Endothelial cell of umbilical vein (primary cell): ENCODE measurements around the gene KCTD5. TPM values are rescaled to one million over a fixed set of nuclear protein-coding genes. Genes with fewer than 3 reads are reported as not detected.

Experiments
- BruUV-seq: library from RNA; stranded (reverse); fragments of 400-500 nt; replicated peaks from 2 replicates; lab custom pipeline; 2021; lab: Mats Ljungman, UMichigan
- CTCF ChIA-PET: fragments of 300-600, 350-600 bp; sonication (Branson Sonifier 250); formaldehyde crosslinking; loops from one replicate; lab custom pipeline; 2021; ENCODE audit warnings: antibody characterized with exemption, inconsistent platforms; lab: Charles Lee
- POLR2A ChIA-PET: fragments of 300-600, 350-600 bp; sonication (Branson Sonifier 250); formaldehyde crosslinking; loops from one replicate; lab custom pipeline; 2021; ENCODE audit warnings: antibody characterized with exemption, inconsistent platforms; lab: Charles Lee
- DNase-seq: peaks from one replicate; pipeline ENCODE4 v3.0.0-alpha.2; 2011; ENCODE audit warnings: low read depth, low spot score
- FAIRE-seq: peaks from 2 replicates; lab custom pipeline; 2011; peaks lifted over from hg19 to GRCh38; lab: Jason Lieb, UNC
- H2AFZ ChIP-seq: 2 replicates; pipeline ENCODE4 v1.6.0; 2012; ENCODE audit warnings: low read depth, low read length, control low read depth, inconsistent platforms
- H3K27ac ChIP-seq: 2 replicates; pipeline ENCODE4 v1.5.1; 2011; ENCODE audit warnings: low read depth, mild to moderate bottlenecking, control low read depth, low read length, moderate library complexity; ENCODE audit not compliant: insufficient read depth
- H3K27me3 ChIP-seq, 2 experiments: 2 replicates each; pipeline versions ENCODE4 v1.6.0 to v1.6.1; 2011; ENCODE audit warnings: low read length in 2 of 2, mixed read lengths in 1 of 2; ENCODE audit not compliant: control insufficient read depth in 2 of 2, insufficient read depth in 2 of 2
- H3K36me3 ChIP-seq, 2 experiments: 2 replicates in 1 of 2; 3 replicates in 1 of 2; pipeline ENCODE4 v1.5.1; 2011; ENCODE audit warnings: low read length in 2 of 2, mild to moderate bottlenecking in 1 of 2, moderate library complexity in 1 of 2; ENCODE audit not compliant: control insufficient read depth in 2 of 2, insufficient read depth in 2 of 2; ENCODE audit errors: extremely low read depth in 1 of 2
- H3K4me1 ChIP-seq: 3 replicates; pipeline ENCODE4 v1.5.1; 2011; ENCODE audit warnings: mild to moderate bottlenecking, low read length; ENCODE audit not compliant: control insufficient read depth, insufficient read depth; ENCODE audit errors: extremely low read depth
- H3K4me2 ChIP-seq: 2 replicates; pipeline ENCODE4 v1.6.1; 2011; ENCODE audit warnings: low read length, control low read depth, mixed read lengths; ENCODE audit not compliant: insufficient read depth
- H3K4me3 ChIP-seq, 3 experiments: fragments of 200-600 bp in 1 of 3; sonication (generic), shearing (Covaris generic) in 1 of 3; replicated peaks in 1 of 3; 2 replicates each; pipeline ENCODE4 v1.5.1; 2011 to 2016; ENCODE audit warnings: control low read depth in 3 of 3, low read length in 3 of 3, mild to moderate bottlenecking in 2 of 3, inconsistent platforms in 1 of 3, low read depth in 1 of 3, moderate library complexity in 1 of 3; ENCODE audit not compliant: insufficient read depth in 1 of 3
- H3K79me2 ChIP-seq: 2 replicates; pipeline ENCODE4 v1.6.0; 2012; ENCODE audit warnings: low read length, inconsistent platforms; ENCODE audit not compliant: control insufficient read depth, insufficient read depth
- H3K9ac ChIP-seq: replicated peaks from 2 replicates; pipeline ENCODE3; 2011; ENCODE audit warnings: low read length, control low read depth; ENCODE audit not compliant: insufficient read depth; ENCODE audit errors: extremely low read depth
- H3K9me1 ChIP-seq: replicated peaks from 3 replicates; pipeline ENCODE4 v1.6.0; 2011; ENCODE audit warnings: mild to moderate bottlenecking, low read length; ENCODE audit not compliant: control insufficient read depth, insufficient read depth; ENCODE audit errors: extremely low read depth
- H3K9me3 ChIP-seq: replicated peaks from 2 replicates; pipeline ENCODE4 v1.5.1; 2012; ENCODE audit warnings: low read length, inconsistent platforms; ENCODE audit not compliant: control insufficient read depth, insufficient read depth
- H4K20me1 ChIP-seq: replicated peaks from 2 replicates; pipeline ENCODE3; 2011; ENCODE audit warnings: mild to moderate bottlenecking, low read length; ENCODE audit not compliant: control insufficient read depth, insufficient read depth; ENCODE audit errors: extremely low read depth
- EZH2 ChIP-seq: IDR thresholded peaks from 2 replicates; pipeline ENCODE4 v1.6.1; 2012; ENCODE audit warnings: borderline replicate concordance, low read depth, mild to moderate bottlenecking, moderate library complexity, low read length, inconsistent platforms; ENCODE audit not compliant: severe bottlenecking
- FOS ChIP-seq: IDR thresholded peaks from 2 replicates; pipeline ENCODE4 v1.6.1; 2011; ENCODE audit warnings: mild to moderate bottlenecking, low read length, moderate library complexity, borderline replicate concordance; ENCODE audit not compliant: insufficient read depth
- GATA2 ChIP-seq: IDR thresholded peaks from 2 replicates; pipeline ENCODE4 v1.7.0; 2011; ENCODE audit warnings: low read depth, mild to moderate bottlenecking, moderate library complexity, mixed read lengths, low read length; ENCODE audit not compliant: insufficient read length, insufficient read depth
- JUN ChIP-seq: IDR thresholded peaks from 2 replicates; pipeline ENCODE4 v1.6.1; 2011; ENCODE audit warnings: borderline replicate concordance, low read depth; ENCODE audit not compliant: insufficient read length, insufficient read depth
- MYC ChIP-seq: IDR thresholded peaks from one replicate; pipeline ENCODE4 v1.6.1; 2011; ENCODE audit warnings: mild to moderate bottlenecking, low read depth, low read length
- POLR2A ChIP-seq: IDR thresholded peaks from 2 replicates; pipeline ENCODE4 v1.6.1; 2012; ENCODE audit warnings: low read depth, mild to moderate bottlenecking, control low read depth, low read length
- POLR2AphosphoS5 ChIP-seq: IDR thresholded peaks from 2 replicates; pipeline ENCODE4 v1.6.1; 2012; ENCODE audit warnings: low read depth, mild to moderate bottlenecking, control low read depth, low read length, moderate library complexity; ENCODE audit not compliant: insufficient read depth
- dilution Hi-C: fragments of 300-500 bp; cut with MboI; formaldehyde crosslinking; loops from one replicate; pipeline ENCODE4 v1.15.0; 2019; ENCODE audit warnings: low sequenced_read_pairs; ENCODE audit not compliant: extremely low pct_ligation_motif_present
- intact Hi-C: fragments of 100-400 bp; cut with micrococcal nuclease; formaldehyde crosslinking; loops from one replicate; pipeline ENCODE4 v1.10.0; 2022
- polyA plus RNA-seq, 4 experiments: library from polyadenylated mRNA; depleted of rRNA in 3 of 4; stranded (reverse) in 3 of 4; unstranded in 1 of 4; fragments of >200 nt; gene quantifications; 2 replicates each; pipeline versions ENCODE4 v1.2.1 to v1.2.3, GENCODE V29; 2011 to 2012; ENCODE audit warnings: missing spikeins in 1 of 4
- total RNA-seq: library from RNA; stranded (reverse); gene quantifications from 2 replicates; pipeline ENCODE4 v1.2.3, GENCODE V29; 2021
- TF ChIP-seq, protein P1 (sequence below), 2 donors: IDR thresholded peaks; 1 replicate in 1 of 2; 2 replicates in 1 of 2; pipeline ENCODE4 v1.5.1; 2011; ENCODE audit warnings: low read length in 2 of 2, mild to moderate bottlenecking in 2 of 2, moderate library complexity in 2 of 2, control low read depth in 1 of 2, inconsistent platforms in 1 of 2, low read depth in 1 of 2; ENCODE audit not compliant: insufficient read depth in 1 of 2; ENCODE audit errors: extremely low read depth in 1 of 2
- TF ChIP-seq, protein P2 (sequence below): IDR thresholded peaks from 2 replicates; pipeline ENCODE4 v1.6.1; 2011; ENCODE audit not compliant: insufficient read depth, insufficient read length

The KCTD5 gene
- total and polyA plus RNA-seq, 2 donors (not counting 3 experiments of a cell fraction or from before 2014, with no cell fraction given): 32.2 to 42.0 TPM

DNA sequence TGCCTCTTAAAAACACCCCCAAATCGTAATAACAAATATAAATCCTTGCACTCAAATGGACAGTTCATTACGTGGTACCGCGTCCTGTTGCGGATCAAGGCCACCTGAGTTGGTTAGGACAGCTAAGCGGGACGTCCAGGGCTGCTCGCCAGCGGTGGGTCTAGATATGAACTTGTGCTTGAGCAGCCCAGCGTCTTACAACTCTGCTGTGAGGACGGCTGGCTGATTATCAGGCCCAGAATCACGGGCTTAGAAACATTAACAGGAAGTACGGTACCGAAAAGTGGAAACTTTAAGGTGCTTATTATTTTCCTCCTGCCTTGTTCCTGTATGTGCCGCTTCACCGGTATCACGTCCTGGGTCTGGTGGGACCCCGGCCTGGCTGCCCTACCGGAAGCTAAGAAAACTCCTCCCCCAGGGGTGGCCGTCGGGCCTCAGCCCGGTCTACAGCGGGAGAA, 69.3 kb downstream of the KCTD5 start:
- FAIRE-seq (peak; percentile 65), DNase-seq (no peak)
- H2AFZ ChIP-seq: peak overlapping the region; percentile 36
- TSS peak; percentile 75 for BruUV-seq
- H3K9ac ChIP-seq: peak overlapping the region; percentile 69
- H3K36me3 ChIP-seq: peaks cover 0 to under 1% of the 10 kb centered on the region in 2 experiments
- TF ChIP-seq JUN: no peak
- TF ChIP-seq, protein P1, sequence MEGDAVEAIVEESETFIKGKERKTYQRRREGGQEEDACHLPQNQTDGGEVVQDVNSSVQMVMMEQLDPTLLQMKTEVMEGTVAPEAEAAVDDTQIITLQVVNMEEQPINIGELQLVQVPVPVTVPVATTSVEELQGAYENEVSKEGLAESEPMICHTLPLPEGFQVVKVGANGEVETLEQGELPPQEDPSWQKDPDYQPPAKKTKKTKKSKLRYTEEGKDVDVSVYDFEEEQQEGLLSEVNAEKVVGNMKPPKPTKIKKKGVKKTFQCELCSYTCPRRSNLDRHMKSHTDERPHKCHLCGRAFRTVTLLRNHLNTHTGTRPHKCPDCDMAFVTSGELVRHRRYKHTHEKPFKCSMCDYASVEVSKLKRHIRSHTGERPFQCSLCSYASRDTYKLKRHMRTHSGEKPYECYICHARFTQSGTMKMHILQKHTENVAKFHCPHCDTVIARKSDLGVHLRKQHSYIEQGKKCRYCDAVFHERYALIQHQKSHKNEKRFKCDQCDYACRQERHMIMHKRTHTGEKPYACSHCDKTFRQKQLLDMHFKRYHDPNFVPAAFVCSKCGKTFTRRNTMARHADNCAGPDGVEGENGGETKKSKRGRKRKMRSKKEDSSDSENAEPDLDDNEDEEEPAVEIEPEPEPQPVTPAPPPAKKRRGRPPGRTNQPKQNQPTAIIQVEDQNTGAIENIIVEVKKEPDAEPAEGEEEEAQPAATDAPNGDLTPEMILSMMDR (IDR thresholded peaks at IDR 0.05; ENCODE audit: extremely low read depth in 1 of 2, insufficient read depth in 1 of 2, low read depth in 1 of 2, low read length in 2 of 2): no peak
- no peak for TF ChIP-seq EZH2
- TF ChIP-seq, protein P2, sequence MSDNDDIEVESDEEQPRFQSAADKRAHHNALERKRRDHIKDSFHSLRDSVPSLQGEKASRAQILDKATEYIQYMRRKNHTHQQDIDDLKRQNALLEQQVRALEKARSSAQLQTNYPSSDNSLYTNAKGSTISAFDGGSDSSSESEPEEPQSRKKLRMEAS: no peak
- no peak for TF ChIP-seq GATA2
- no peak for TF ChIP-seq MYC
- no peak for TF ChIP-seq POLR2A
- no peak for TF ChIP-seq FOS
- TF ChIP-seq POLR2AphosphoS5: no peak
- dilution Hi-C loops: no loop called here
- H3K79me2 ChIP-seq: peaks cover 38% of the 10 kb centered on the region
- H4K20me1 ChIP-seq: peaks cover 18% of the 10 kb centered on the region
- H3K27ac ChIP-seq: peak overlapping the region; percentile 65
- intact Hi-C loops: loop anchor here (1.0 to 5.0 kb wide), 4 partner anchors 26 to 751 kb away; partner anchors contain the start of genes CLUAP1, ELOB and KCTD5
- H3K9me1 ChIP-seq: no peaks in the 10 kb centered on the region
- H3K4me1 ChIP-seq: peaks cover 26% of the 10 kb centered on the region
- H3K27me3 ChIP-seq: no peaks in the 10 kb centered on the region
- H3K4me2 ChIP-seq: peak overlapping the region; percentile 4
- ChIA-PET CTCF (no interaction called here), POLR2A (interaction anchor here (0.5 kb wide), 1 partner anchor 273 kb away, joined by 4 read pairs; no protein-coding TSS in a partner anchor)
- no peaks in the 10 kb centered on the region for H3K9me3 ChIP-seq
- H3K4me3 ChIP-seq: peak overlapping the region in 2 of 3 experiments; percentile 25 to 96
